ENCODE data around the gene GFRA3. TPM values are rescaled to one million over a fixed set of nuclear protein-coding genes. Genes with fewer than 3 reads are reported as not detected.

Gene GFRA3
- total RNA-seq, 1 donor from 2014 or later = 0.12 TPM

DNA sequence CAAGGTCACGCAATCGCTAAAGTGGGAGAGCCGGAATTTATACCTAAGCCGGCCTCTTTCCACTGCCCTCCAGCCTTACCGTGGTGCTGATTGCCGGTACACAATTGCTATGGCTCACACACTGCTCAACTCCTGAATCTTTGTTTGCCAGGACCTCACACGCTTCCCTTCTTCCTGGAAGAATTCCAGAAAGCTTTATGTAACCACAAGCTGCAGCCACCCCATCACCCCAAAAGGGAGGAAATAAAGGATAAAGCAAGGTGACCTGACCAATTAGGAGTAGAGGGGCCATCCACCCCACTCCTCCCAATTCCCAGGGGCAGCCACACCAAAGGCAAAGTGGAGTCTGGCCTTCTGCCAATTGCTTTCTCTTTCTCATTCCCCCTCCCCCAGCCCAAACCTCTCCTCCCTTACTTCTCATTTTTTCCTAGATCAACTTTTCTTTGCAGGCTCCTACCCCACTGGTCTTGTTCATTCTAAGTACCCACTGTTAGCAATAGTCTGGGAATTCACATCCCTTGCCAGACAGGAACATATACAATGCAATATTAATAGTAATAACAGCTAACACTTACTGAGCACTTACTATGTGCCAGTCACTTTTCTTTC, 43.3 kb downstream of the GFRA3 start:
- TF ChIP-seq, protein P1, sequence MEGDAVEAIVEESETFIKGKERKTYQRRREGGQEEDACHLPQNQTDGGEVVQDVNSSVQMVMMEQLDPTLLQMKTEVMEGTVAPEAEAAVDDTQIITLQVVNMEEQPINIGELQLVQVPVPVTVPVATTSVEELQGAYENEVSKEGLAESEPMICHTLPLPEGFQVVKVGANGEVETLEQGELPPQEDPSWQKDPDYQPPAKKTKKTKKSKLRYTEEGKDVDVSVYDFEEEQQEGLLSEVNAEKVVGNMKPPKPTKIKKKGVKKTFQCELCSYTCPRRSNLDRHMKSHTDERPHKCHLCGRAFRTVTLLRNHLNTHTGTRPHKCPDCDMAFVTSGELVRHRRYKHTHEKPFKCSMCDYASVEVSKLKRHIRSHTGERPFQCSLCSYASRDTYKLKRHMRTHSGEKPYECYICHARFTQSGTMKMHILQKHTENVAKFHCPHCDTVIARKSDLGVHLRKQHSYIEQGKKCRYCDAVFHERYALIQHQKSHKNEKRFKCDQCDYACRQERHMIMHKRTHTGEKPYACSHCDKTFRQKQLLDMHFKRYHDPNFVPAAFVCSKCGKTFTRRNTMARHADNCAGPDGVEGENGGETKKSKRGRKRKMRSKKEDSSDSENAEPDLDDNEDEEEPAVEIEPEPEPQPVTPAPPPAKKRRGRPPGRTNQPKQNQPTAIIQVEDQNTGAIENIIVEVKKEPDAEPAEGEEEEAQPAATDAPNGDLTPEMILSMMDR (IDR thresholded peaks at IDR 0.05) = no peak
- DNase-seq (ENCODE audit: low spot score) = no peak
- H3K27me3 Mint-ChIP-seq (ENCODE audit: low read depth) = no peaks in the 10 kb centered on the region
- peaks cover under 1% of the 10 kb centered on the region for H3K36me3 Mint-ChIP-seq (ENCODE audit: low read depth)
- peaks cover under 1% of the 10 kb centered on the region for H3K9me3 Mint-ChIP-seq (ENCODE audit: low read depth)
- H3K4me1 Mint-ChIP-seq (ENCODE audit: low read depth) = peaks cover 18% of the 10 kb centered on the region
- no peak overlapping the region for H3K4me3 Mint-ChIP-seq (ENCODE audit: unreplicated experiment)
- H3K27ac Mint-ChIP-seq (ENCODE audit: unreplicated experiment) = peak overlapping the region; percentile 42

GRCh38 chr5:138230261-138230660, 44.2 kb downstream of the GFRA3 start:
- Mint-ChIP-seq H3K36me3 (ENCODE audit: low read depth) (peaks cover 2% of the 10 kb centered on the region), H3K9me3 (ENCODE audit: low read depth) (peaks cover 4% of the 10 kb centered on the region), H3K27me3 (ENCODE audit: low read depth) (no peaks in the 10 kb centered on the region), H3K4me1 (ENCODE audit: low read depth) (peaks cover 18% of the 10 kb centered on the region), H3K27ac (ENCODE audit: unreplicated experiment) (peak overlapping the region; percentile 79), H3K4me3 (ENCODE audit: unreplicated experiment) (no peak overlapping the region)
- TF ChIP-seq, protein P1 (IDR thresholded peaks at IDR 0.05) = no peak
- no peak for DNase-seq (ENCODE audit: low spot score)

GRCh38 chr5:138229387-138229786, 45.0 kb downstream of the GFRA3 start:
- peaks cover 18% of the 10 kb centered on the region for H3K4me1 Mint-ChIP-seq (ENCODE audit: low read depth)
- no peaks in the 10 kb centered on the region for H3K27me3 Mint-ChIP-seq (ENCODE audit: low read depth)
- DNase-seq (ENCODE audit: low spot score) = no peak
- H3K36me3 Mint-ChIP-seq (ENCODE audit: low read depth) = peaks cover 2% of the 10 kb centered on the region
- H3K9me3 Mint-ChIP-seq (ENCODE audit: low read depth) = peaks cover 4% of the 10 kb centered on the region
- TF ChIP-seq, protein P1 (IDR thresholded peaks at IDR 0.05) = no peak
- H3K4me3 Mint-ChIP-seq (ENCODE audit: unreplicated experiment) = no peak overlapping the region
- H3K27ac Mint-ChIP-seq (ENCODE audit: unreplicated experiment) = no peak overlapping the region

DNA sequence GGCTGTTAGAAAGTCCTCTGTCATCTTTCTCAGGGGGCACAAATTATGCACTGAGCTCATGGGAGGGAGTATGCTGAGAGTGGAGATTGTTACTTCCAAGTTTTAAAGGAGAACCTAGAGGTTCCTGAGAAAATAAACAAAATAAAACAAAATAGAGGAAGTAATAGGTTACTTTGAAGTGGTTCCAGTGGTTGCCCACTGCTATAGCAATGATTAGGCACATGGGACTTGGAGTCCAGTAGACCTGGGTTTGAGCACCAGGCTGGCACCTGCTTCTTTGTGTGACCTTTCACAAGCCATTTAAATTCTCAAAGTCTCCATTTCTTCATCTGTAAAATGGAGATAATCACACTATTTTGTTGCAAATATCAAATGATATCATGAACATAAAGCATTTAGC, 47.5 kb downstream of the GFRA3 start:
- H3K27me3 Mint-ChIP-seq (ENCODE audit: low read depth) = no peaks in the 10 kb centered on the region
- peaks cover 2% of the 10 kb centered on the region for H3K36me3 Mint-ChIP-seq (ENCODE audit: low read depth)
- H3K9me3 Mint-ChIP-seq (ENCODE audit: low read depth) = peaks cover 4% of the 10 kb centered on the region
- DNase-seq (ENCODE audit: low spot score) = no peak
- H3K27ac Mint-ChIP-seq (ENCODE audit: unreplicated experiment) = no peak overlapping the region
- TF ChIP-seq, protein P1 (IDR thresholded peaks at IDR 0.05) = no peak
- no peak overlapping the region for H3K4me3 Mint-ChIP-seq (ENCODE audit: unreplicated experiment)
- peaks cover 24% of the 10 kb centered on the region for H3K4me1 Mint-ChIP-seq (ENCODE audit: low read depth)

- Mint-ChIP-seq H3K27me3 (ENCODE audit: low read depth) (no peaks in the 10 kb centered on the region), H3K36me3 (ENCODE audit: low read depth) (peaks cover 2% of the 10 kb centered on the region), H3K4me1 (ENCODE audit: low read depth) (peaks cover 6% of the 10 kb centered on the region), H3K9me3 (ENCODE audit: low read depth) (peaks cover 4% of the 10 kb centered on the region), H3K4me3 (ENCODE audit: unreplicated experiment) (no peak overlapping the region), H3K27ac (ENCODE audit: unreplicated experiment) (no peak overlapping the region)
- no peak for DNase-seq (ENCODE audit: low spot score)
- TF ChIP-seq, protein P1 (IDR thresholded peaks at IDR 0.05) = no peak
Observed at GRCh38 chr5:138224712-138225111, 49.7 kb downstream of the GFRA3 start.
